Neuron (in vitro differentiated cells): ENCODE data around the gene SEPTIN11.

Source experiments
- H2AFZ ChIP-seq: one replicate; pipeline ENCODE4 v1.6.1; 2013; ENCODE audit warnings: low read depth, mild to moderate bottlenecking, inconsistent platforms, low read length, moderate library complexity
- H3K27me3 ChIP-seq: one replicate; pipeline ENCODE4 v1.6.1; 2013; ENCODE audit warnings: low read length; ENCODE audit not compliant: insufficient read depth
- H3K36me3 ChIP-seq: one replicate; pipeline ENCODE4 v1.6.1; 2013; ENCODE audit warnings: low read length; ENCODE audit not compliant: insufficient read depth
- H3K4me1 ChIP-seq: one replicate; pipeline ENCODE4 v1.6.1; 2013; ENCODE audit warnings: low read length; ENCODE audit not compliant: insufficient read depth
- H3K4me3 ChIP-seq: 2 replicates; pipeline ENCODE4 v1.5.1; 2013; ENCODE audit warnings: mild to moderate bottlenecking, low read length, moderate library complexity
- H3K9me3 ChIP-seq: one replicate; pipeline ENCODE4 v1.6.1; 2013; ENCODE audit warnings: low read length

The SEPTIN11 gene

DNA sequence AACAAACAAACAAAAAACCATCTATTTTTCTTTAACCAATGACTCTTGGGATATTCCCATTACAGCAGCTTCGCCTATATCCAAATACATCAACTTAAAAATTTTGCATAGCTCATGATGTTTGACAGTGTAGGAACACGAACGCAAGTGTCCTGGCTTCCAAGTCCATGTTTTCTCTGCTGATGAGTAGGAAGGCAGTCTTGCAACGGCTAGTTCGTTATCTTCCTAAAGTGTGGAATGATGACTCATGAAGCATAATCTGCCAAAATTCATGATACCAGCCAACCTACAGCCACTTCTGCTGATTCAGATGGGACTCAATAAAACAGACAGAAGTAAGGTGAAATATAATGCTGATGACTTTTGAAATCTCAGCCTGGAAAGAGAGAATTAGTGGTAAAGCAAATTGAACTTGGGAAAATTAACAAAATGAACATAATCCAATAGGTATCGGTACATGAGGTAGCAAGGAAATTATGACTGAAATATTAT, 6.4 kb upstream of the SEPTIN11 start:
- H3K27me3 ChIP-seq, result no peaks in the 10 kb centered on the region
- H2AFZ ChIP-seq, result no peak overlapping the region
- H3K4me1 ChIP-seq, result peaks cover 7% of the 10 kb centered on the region
- H3K36me3 ChIP-seq, result peaks cover 2% of the 10 kb centered on the region
- H3K9me3 ChIP-seq, result no peaks in the 10 kb centered on the region
- H3K4me3 ChIP-seq, result no peak overlapping the region

DNA sequence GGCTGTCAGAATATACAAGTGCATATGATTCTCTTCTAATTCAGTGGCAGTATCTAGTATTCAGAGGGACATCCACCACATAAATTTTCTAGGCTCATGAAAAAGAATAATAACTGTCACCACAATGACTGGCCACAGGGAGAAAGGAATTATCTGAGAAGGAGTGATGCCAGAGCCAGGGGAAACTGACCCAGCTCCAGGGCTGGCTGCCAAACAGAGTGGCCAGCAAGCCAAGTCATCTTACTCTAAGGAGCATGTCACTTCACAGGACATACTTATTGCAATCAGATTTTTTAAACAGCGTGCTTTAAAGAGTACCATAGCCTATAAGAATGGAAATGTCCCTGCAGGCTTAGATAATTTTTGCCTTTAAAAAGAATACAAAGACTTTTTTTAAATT, 5.8 kb upstream of the SEPTIN11 start:
- H3K36me3 ChIP-seq, result peaks cover 2% of the 10 kb centered on the region
- H2AFZ ChIP-seq, result no peak overlapping the region
- H3K27me3 ChIP-seq, result no peaks in the 10 kb centered on the region
- H3K4me3 ChIP-seq, result no peak overlapping the region
- no peaks in the 10 kb centered on the region for H3K9me3 ChIP-seq
- peaks cover 12% of the 10 kb centered on the region for H3K4me1 ChIP-seq

DNA sequence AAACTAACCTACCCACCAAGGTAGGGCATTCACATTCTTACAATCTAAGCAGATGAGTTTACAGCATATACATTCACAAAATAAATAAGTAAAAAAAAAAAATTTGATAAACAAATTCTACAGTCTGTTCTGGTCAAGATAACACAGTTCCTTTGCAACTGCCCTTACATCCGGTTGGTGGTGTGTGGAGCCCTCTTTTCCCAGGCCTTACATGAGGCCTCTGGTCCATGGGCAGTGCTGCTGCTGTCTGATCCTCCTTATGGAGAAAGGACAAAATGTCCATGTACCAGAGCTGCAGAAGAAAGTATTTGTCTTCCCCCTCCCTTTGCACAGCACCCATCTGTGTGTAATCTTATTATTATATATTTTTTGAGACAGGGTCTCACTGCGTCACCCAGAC, 2.2 kb upstream of the SEPTIN11 start:
- Histone ChIP-seq H3K36me3 (peaks cover 2% of the 10 kb centered on the region), H3K27me3 (no peaks in the 10 kb centered on the region), H3K4me1 (peaks cover 22% of the 10 kb centered on the region), H3K4me3 (no peak overlapping the region), H2AFZ (no peak overlapping the region), H3K9me3 (no peaks in the 10 kb centered on the region)

DNA sequence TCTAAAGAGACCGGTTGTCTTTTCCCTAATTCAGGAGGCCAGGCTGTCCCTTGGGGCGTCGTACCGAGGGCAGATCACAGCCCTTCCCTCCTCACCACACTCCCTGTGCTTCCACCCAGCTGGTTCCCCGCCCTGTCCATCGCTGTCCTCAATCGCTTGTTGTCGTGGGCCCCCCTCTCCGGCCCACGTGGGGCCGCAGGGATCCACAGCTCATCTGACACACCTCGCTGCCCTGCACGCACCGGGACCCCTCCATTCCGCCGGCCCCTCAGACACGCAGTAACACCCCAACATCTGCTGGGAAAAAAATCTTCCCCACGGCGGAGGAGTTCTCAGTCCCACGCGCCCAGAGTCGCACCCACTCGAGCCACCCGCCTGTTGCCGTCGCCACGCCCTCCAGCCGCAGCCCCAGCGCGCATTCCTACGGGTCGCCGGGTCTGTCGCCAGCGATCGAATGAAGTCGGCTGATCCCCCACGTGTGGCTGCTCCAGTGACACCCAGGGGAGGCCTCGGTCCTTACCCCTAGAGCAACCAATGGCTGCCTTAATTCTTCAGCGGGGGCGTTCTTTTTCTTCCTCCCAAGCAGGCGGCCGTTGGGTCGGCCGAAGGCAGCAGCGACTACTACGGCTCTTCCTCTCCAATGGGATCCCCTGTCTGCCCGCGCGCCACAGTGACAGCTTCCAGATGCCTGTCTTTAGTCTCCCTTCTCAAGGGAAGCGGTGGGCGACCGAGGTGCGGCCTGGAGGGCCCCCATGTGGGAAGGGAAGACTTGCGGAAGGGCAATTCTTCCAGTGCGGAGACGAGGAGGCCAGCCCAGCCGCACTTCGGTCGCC, 893 bp upstream of the SEPTIN11 start:
- H3K36me3 ChIP-seq, result peaks cover 2% of the 10 kb centered on the region
- H3K4me1 ChIP-seq, result peaks cover 28% of the 10 kb centered on the region
- H3K27me3 ChIP-seq, result no peaks in the 10 kb centered on the region
- H2AFZ ChIP-seq, result peak overlapping the region; percentile 78
- no peaks in the 10 kb centered on the region for H3K9me3 ChIP-seq
- peak overlapping the region; percentile 94 for H3K4me3 ChIP-seq

DNA sequence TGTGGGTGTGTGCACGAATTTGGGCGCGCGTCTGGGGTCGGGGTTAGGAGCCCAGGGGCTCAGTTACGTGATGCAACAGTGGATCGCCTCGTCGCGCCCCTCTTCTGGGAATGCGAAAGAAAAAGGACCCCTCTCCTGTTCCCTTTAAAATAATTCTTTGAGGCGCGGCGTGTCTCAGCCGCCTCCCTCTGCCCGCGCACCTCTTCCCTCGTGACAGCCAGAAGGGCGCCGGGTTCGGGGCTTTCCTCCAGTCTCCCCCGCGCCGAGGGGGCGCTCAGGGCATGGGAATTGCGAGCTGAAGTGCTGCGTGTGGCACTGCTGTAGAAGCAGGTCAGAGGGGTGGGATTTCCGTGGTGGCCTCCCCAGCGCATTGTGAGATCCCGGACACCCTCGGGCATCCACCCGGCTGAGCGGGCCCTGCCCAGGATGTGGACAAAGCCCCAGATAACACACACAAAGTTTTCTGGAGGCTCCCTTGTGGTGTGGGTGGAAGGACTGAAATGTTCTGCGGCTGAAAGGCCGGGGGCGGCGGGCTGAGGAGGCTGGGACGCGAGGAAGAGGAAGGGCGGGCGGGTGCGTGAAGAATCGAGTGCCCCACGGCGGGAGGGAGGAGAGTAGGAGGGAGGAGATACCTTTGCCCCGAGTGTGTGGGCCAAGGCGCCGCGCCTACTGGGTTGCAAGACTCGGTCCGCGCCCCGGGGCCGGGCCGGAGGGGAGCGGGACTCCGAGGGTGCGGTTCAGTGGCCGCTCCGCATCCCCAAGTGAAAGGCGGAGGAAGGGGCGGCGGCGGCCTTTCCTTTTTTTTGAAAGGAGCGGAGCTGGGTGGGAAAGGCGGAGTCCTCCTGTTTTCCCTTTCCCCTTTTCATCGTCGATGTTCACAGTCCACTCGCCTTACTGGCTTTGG, 752 bp downstream of the SEPTIN11 start:
- Histone ChIP-seq H3K9me3 (no peaks in the 10 kb centered on the region), H3K4me3 (peak overlapping the region; percentile 94), H3K27me3 (no peaks in the 10 kb centered on the region), H3K4me1 (peaks cover 35% of the 10 kb centered on the region), H3K36me3 (peaks cover 3% of the 10 kb centered on the region), H2AFZ (peak overlapping the region; percentile 46)

DNA sequence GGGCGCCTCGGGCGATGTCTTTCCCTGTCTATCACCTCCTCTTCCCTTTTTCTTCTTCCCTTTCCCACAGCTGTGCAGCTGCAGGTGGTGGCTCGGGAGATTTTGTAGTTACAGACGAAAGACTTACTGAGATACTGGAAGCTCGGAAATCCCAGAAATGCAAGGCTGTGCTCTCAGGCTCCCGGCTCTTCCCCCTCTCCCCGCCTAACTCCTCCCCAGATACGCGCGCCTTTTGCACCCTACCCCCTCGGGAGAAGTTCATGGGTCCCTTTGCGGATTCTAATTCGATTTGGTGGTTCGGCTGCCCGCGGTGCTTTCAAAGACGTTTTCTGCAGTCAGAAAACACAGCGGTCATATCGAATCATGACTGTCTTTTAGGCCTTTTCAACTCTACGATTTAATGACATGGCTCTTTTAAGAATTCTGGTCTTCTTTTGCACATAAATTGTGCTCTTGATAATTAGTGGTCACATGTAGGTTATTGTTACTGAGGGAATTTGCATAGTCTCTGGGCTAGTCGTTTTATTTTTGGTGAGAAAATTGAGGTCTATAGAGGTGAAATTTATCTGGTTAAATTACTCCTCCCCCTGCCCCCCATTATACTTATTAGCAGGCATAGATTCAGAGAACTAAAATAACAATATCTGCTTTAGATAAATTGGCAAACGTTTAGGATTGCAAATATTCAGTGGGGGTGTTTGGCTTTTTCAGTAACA, 1.6 kb downstream of the SEPTIN11 start:
- Histone ChIP-seq H3K9me3 (no peaks in the 10 kb centered on the region), H3K36me3 (peaks cover 7% of the 10 kb centered on the region), H2AFZ (peak overlapping the region; percentile 46), H3K4me3 (peak overlapping the region; percentile 94), H3K4me1 (peaks cover 35% of the 10 kb centered on the region), H3K27me3 (no peaks in the 10 kb centered on the region)

DNA sequence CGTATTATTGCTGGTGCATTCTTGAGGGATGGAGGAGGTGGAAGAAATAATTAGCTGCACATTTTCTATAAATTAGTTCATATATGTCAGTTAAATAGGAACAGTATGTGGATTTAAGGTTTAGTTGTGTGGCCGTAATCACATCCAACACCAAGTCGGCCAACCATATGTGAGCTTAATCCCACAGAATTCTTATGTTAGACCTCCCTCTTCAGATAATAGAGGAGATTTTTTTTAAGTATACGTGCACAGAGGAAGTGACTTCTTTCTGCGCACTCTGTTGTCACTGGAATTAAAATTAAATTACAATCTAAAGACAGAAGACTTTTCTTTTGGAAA, 2.1 kb downstream of the SEPTIN11 start:
- no peaks in the 10 kb centered on the region for H3K9me3 ChIP-seq
- no peak overlapping the region for H2AFZ ChIP-seq
- peak overlapping the region; percentile 94 for H3K4me3 ChIP-seq
- H3K36me3 ChIP-seq, result peaks cover 10% of the 10 kb centered on the region
- no peaks in the 10 kb centered on the region for H3K27me3 ChIP-seq
- H3K4me1 ChIP-seq, result peaks cover 35% of the 10 kb centered on the region

DNA sequence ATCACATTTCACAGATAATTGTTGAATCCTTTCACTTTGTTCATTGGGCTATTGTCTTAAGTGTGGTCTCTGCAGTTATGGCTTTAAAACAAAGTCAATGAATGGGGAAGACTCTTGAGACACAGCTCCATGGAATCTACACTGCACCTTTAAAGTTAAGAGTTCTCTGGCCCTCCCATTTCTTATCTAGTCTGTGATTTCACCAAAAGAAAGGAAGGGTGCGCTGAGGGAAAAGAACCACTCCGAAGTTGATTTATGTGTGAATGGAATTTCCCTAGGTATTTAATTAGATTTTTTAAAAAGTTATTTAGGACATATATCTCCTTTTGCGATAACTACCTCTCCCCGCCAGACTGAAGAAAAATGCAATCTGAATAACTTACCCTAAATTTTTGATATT, 2.5 kb downstream of the SEPTIN11 start:
- no peak overlapping the region for H2AFZ ChIP-seq
- peak overlapping the region; percentile 94 for H3K4me3 ChIP-seq
- H3K9me3 ChIP-seq, result no peaks in the 10 kb centered on the region
- H3K36me3 ChIP-seq, result peaks cover 10% of the 10 kb centered on the region
- H3K4me1 ChIP-seq, result peaks cover 35% of the 10 kb centered on the region
- no peaks in the 10 kb centered on the region for H3K27me3 ChIP-seq

DNA sequence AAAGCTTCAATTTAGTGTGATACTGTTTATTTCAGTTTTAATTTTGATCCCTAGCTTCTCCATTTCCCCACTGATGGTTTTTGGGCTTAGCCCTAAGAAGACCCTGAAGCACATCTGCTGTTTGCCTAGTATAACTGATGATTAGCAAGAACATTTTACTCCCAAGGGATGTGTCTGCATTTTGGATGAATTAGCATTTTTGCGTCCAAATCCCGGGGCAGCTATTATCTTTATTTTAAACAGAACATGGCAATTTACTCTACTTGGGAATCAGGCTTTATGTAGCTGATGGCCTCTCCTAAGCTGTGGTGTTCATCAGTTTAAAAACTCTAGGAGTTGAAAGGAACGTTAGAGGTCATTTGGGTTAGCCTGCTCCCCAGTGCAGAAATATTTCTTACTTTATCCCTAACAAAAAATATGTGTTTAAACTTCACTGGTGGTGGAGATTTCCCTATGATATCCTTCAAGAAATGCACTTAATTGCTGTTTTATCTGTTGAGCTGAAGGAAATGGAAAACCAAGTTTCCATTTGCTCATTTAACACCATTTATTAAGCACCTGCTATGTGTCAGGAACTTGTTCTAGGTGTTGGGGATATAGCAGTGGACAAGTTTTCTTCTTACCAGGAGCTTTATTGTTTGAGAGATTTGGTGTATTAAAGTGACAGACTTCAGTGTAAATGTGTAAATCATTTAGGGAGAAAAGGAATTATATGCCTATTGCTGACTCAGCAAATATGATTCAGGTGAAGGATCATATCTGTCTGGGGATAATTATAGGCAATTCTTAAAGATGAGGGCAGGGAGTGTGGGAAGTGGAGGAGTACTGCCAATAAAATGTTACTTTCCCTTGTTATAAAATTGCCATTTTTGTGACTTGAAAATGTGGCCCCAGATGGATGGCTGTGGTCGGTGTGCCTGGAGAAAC, 3.4 kb downstream of the SEPTIN11 start:
- H3K9me3 ChIP-seq, result no peaks in the 10 kb centered on the region
- H3K4me1 ChIP-seq, result peaks cover 30% of the 10 kb centered on the region
- H2AFZ ChIP-seq, result no peak overlapping the region
- H3K27me3 ChIP-seq, result no peaks in the 10 kb centered on the region
- H3K4me3 ChIP-seq, result no peak overlapping the region
- peaks cover 12% of the 10 kb centered on the region for H3K36me3 ChIP-seq

DNA sequence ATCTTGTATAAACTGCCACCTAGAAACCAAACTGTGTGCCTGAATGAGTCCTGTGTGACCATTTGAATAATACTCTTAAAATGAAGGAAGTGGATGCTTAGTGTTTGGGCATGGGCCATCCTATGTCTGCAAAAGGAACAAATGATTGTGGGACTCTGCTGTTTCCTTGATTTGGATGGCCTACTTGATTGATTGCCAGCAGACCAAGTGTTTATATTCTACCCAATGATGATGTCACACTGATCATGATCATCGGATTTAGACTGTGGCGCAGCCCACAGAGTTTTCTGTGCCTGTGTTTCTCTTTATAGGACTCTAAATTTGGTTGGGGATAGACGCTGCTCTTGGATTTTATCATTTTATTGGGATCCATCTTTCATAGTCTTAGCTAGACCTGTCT, 4.4 kb downstream of the SEPTIN11 start:
- peaks cover 15% of the 10 kb centered on the region for H3K36me3 ChIP-seq
- H3K4me3 ChIP-seq, result no peak overlapping the region
- peaks cover 2% of the 10 kb centered on the region for H3K9me3 ChIP-seq
- H2AFZ ChIP-seq, result no peak overlapping the region
- no peaks in the 10 kb centered on the region for H3K27me3 ChIP-seq
- peaks cover 23% of the 10 kb centered on the region for H3K4me1 ChIP-seq

- Histone ChIP-seq H3K4me1 (peaks cover 23% of the 10 kb centered on the region), H2AFZ (no peak overlapping the region), H3K9me3 (peaks cover 2% of the 10 kb centered on the region), H3K4me3 (no peak overlapping the region), H3K27me3 (no peaks in the 10 kb centered on the region), H3K36me3 (peaks cover 15% of the 10 kb centered on the region)
Measured at GRCh38 chr4:76954489-76954888, 4.9 kb downstream of the SEPTIN11 start.

- peaks cover 15% of the 10 kb centered on the region for H3K36me3 ChIP-seq
- peaks cover 28% of the 10 kb centered on the region for H3K4me1 ChIP-seq
- H3K9me3 ChIP-seq, result peaks cover 2% of the 10 kb centered on the region
- H3K4me3 ChIP-seq, result no peak overlapping the region
- H2AFZ ChIP-seq, result no peak overlapping the region
- no peaks in the 10 kb centered on the region for H3K27me3 ChIP-seq
Measured at GRCh38 chr4:76955182-76955581, 5.6 kb downstream of the SEPTIN11 start.
